K562 (cell line): ENCODE results near the gene MID1IP1. TPM values are rescaled to one million over a fixed set of nuclear protein-coding genes. Genes with fewer than 3 reads are reported as not detected.

ENCODE experiments used
- ATF4 ChIP-seq: fragments of 450-650 bp; formaldehyde crosslinking; IDR thresholded peaks from 2 replicates; pipeline ENCODE4 v1.4.0; 2022; ENCODE audit warnings: mild to moderate bottlenecking, moderate library complexity
- FOSL1 ChIP-seq: fragments of 200-800 bp; sonication (Bioruptor generic); conservative IDR thresholded peaks from 2 replicates; pipeline ENCODE4 v1.6.1; 2016; ENCODE audit warnings: missing genetic modification characterization, missing compliant biosample characterization
- HEY1 ChIP-seq: fragments of 250-450 bp; sonication (Bioruptor Pico); IDR thresholded peaks from 2 replicates; pipeline ENCODE4 v1.5.0; 2020; ENCODE audit warnings: mild to moderate bottlenecking, moderate library complexity, borderline replicate concordance
- HNRNPL ChIP-seq: fragments of 200-400 bp; formaldehyde crosslinking; IDR thresholded peaks from 2 replicates; pipeline ENCODE4 v1.6.1; 2017; ENCODE audit warnings: low read depth, mild to moderate bottlenecking, low read length
- HNRNPUL1 ChIP-seq: fragments of 200-400 bp; formaldehyde crosslinking; IDR thresholded peaks from 2 replicates; pipeline ENCODE4 v1.6.1; 2017; ENCODE audit warnings: low read length
- MTA2 ChIP-seq: fragments of 450-650 bp; IDR thresholded peaks from 2 replicates; pipeline ENCODE4 v1.6.1; 2016; ENCODE audit warnings: low read depth
- NCOA2 ChIP-seq, 2 experiments: fragments of 450-650 bp; IDR thresholded peaks; 2 replicates each; pipeline ENCODE4 v1.6.1; 2018; ENCODE audit warnings: mild to moderate bottlenecking in 2 of 2, moderate library complexity in 1 of 2; ENCODE audit not compliant: partially characterized antibody in 2 of 2
- POLR2AphosphoS2 ChIP-seq: IDR thresholded peaks from 2 replicates; pipeline ENCODE4 v1.6.1; 2012; ENCODE audit warnings: low read length, improper control_type of control experiment
- PRMT5 ChIP-seq: sonication (generic); formaldehyde crosslinking; IDR thresholded peaks from 2 replicates; pipeline ENCODE4 v1.5.0; 2020; ENCODE audit warnings: missing genetic modification reagents
- PYGO2 ChIP-seq: fragments of 450-650 bp; IDR thresholded peaks from 2 replicates; pipeline ENCODE4 v1.6.1; 2016; ENCODE audit warnings: mild to moderate bottlenecking, missing genetic modification characterization, moderate library complexity, missing compliant biosample characterization
- RBM17 ChIP-seq: fragments of 200-400 bp; formaldehyde crosslinking; IDR thresholded peaks from 2 replicates; pipeline ENCODE4 v1.6.1; 2017; ENCODE audit warnings: low read depth, mild to moderate bottlenecking, low read length, borderline replicate concordance
- SAFB2 ChIP-seq: fragments of 200-400 bp; formaldehyde crosslinking; IDR thresholded peaks from 2 replicates; pipeline ENCODE4 v1.6.1; 2018; ENCODE audit warnings: borderline replicate concordance, low read length, low read depth, moderate library complexity; ENCODE audit not compliant: severe bottlenecking
- TEAD4 ChIP-seq, 2 experiments: sonication (generic) in 1 of 2; formaldehyde crosslinking in 1 of 2; IDR thresholded peaks; 2 replicates each; pipeline versions ENCODE4 v1.6.1 to v1.8.0; 2012 to 2022; ENCODE audit warnings: borderline replicate concordance in 1 of 2, inconsistent platforms in 1 of 2, low read length in 1 of 2, mild to moderate bottlenecking in 1 of 2, missing genetic modification reagents in 1 of 2
- ZBED1 ChIP-seq: IDR thresholded peaks from 2 replicates; pipeline ENCODE4 v1.6.1; 2014
- ZNF263 ChIP-seq: sonication (generic); formaldehyde crosslinking; IDR thresholded peaks from 2 replicates; pipeline ENCODE4 v1.8.0; 2022; ENCODE audit warnings: mild to moderate bottlenecking, missing genetic modification reagents, borderline replicate concordance
- ZNF431 ChIP-seq: sonication (generic); formaldehyde crosslinking; IDR thresholded peaks from 2 replicates; pipeline ENCODE4 v1.8.0; 2022; ENCODE audit warnings: mild to moderate bottlenecking, missing genetic modification reagents
- ZNF76 ChIP-seq: fragments of 250-450 bp; sonication (Bioruptor Pico); IDR thresholded peaks from 2 replicates; pipeline ENCODE4 v1.4.0; 2020; ENCODE audit warnings: mild to moderate bottlenecking, moderate library complexity, borderline replicate concordance
- polyA plus RNA-seq, 8 experiments: library from polyadenylated mRNA; depleted of rRNA in 4 of 8; stranded (reverse) in 5 of 8; unstranded in 3 of 8; fragments of >200 nt; fragmentation: Nextera tagmentation in 2 of 8; fragmentation: Illumina TruSeq in 1 of 8; extraction: Ambion mirVana in 2 of 8; extraction: Trizol in 1 of 8; gene quantifications; 2 replicates each; pipeline versions ENCODE4 v1.2.1 to v1.2.3, GENCODE V29; 2011 to 2014; ENCODE audit warnings: inconsistent platforms in 1 of 8, missing spikeins in 1 of 8
- total RNA-seq, 7 experiments: library from RNA; depleted of rRNA in 6 of 7; stranded (reverse); fragments of >200 nt in 6 of 7; fragmentation: Illumina TruSeq in 2 of 7; extraction: Trizol in 2 of 7; gene quantifications; 2 replicates each; pipeline versions ENCODE4 v1.2.1 to v1.2.3, GENCODE V29; 2011 to 2021; ENCODE audit warnings: low replicate concordance in 1 of 7
- TF ChIP-seq, protein P1 (sequence below): fragments of 450-650 bp; IDR thresholded peaks from 2 replicates; pipeline ENCODE4 v1.7.1; 2018; ENCODE audit warnings: mild to moderate bottlenecking, low read depth; ENCODE audit not compliant: partially characterized antibody
- TF ChIP-seq, protein P2 (sequence below), 3 experiments: fragments of 200-800 bp in 1 of 3; sonication (Bioruptor generic) in 1 of 3; sonication (generic) in 1 of 3; formaldehyde crosslinking in 1 of 3; IDR thresholded peaks; 2 replicates each; pipeline versions ENCODE4 v1.6.1 to v1.8.0; 2016 to 2022; ENCODE audit warnings: mild to moderate bottlenecking in 2 of 3, missing compliant biosample characterization in 2 of 3, missing genetic modification characterization in 2 of 3, missing genetic modification reagents in 1 of 3
- TF ChIP-seq, protein P3 (sequence below): fragments of 250-450 bp; sonication (Bioruptor Pico); IDR thresholded peaks from 2 replicates; pipeline ENCODE4 v1.5.1; 2021; ENCODE audit warnings: mild to moderate bottlenecking

MID1IP1 gene
- total and polyA plus RNA-seq, 9 of the 15 experiments (the other 6 are each of a cell fraction or from before 2014, with no cell fraction given) = 0.51 to 102 (median 27.5) TPM

DNA sequence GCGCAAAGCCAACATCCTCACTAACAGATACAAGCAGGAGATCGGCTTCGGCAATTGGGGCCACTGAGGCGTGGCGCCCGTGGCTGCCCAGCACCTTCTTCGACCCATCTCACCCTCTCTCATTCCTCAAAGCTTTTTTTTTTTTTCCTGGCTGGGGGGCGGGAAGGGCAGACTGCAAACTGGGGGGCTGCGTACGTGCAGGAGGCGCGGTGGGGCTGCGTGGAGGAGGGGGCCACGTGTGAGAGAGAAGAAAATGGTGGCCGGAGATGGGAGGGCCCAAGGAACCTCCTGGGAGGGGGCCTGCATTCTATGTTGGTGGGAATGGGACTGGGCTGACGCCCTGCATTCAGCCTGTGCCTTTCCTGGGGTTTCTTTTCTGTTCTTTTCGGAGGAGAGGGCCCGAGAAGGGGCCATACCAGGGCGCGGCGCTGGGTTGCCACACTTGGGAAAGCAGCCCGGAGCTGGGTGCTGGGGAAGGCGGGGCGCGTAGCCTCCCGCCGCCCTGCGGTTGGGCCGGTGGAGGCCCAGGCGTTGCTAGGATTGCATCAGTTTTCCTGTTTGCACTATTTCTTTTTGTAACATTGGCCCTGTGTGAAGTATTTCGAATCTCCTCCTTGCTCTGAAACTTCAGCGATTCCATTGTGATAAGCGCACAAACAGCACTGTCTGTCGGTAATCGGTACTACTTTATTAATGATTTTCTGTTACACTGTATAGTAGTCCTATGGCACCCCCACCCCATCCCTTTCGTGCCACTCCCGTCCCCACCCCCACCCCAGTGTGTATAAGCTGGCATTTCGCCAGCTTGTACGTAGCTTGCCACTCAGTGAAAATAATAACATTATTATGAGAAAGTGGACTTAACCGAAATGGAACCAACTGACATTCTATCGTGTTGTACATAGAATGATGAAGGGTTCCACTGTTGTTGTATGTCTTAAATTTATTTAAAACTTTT is 4.5 kb downstream of the MID1IP1 start (continued):
- TF ChIP-seq ATF4 (CRISPR knock-in tag) (peak; percentile 96), PYGO2 (no peak), ZBED1 (no peak), ZNF263 (no peak), POLR2AphosphoS2 (0 out of 2 replicates have a peak, but pooled peaks have one; percentile 76), RBM17 (no peak), ZNF431 (no peak), HNRNPL (no peak), PRMT5 (no peak), HNRNPUL1 (no peak), NCOA2 (IDR thresholded peaks at IDR 0.05; ENCODE audit: partially characterized antibody in 2 of 2) (no peak), TEAD4 (IDR thresholded peaks at IDR 0.05; ENCODE audit: low read length) (peak; percentile 8; the same call in 1 of the 2 replicates), TEAD4 (CRISPR knock-in tag; IDR thresholded peaks at IDR 0.05; ENCODE audit: borderline replicate concordance) (no peak), HEY1 (CRISPR knock-in tag) (no peak), ZNF76 (CRISPR knock-in tag) (no peak), SAFB2 (no peak), FOSL1 (tag) (no peak; the same call in 1 of the 2 replicates), MTA2 (no peak)
- TF ChIP-seq, protein P1, sequence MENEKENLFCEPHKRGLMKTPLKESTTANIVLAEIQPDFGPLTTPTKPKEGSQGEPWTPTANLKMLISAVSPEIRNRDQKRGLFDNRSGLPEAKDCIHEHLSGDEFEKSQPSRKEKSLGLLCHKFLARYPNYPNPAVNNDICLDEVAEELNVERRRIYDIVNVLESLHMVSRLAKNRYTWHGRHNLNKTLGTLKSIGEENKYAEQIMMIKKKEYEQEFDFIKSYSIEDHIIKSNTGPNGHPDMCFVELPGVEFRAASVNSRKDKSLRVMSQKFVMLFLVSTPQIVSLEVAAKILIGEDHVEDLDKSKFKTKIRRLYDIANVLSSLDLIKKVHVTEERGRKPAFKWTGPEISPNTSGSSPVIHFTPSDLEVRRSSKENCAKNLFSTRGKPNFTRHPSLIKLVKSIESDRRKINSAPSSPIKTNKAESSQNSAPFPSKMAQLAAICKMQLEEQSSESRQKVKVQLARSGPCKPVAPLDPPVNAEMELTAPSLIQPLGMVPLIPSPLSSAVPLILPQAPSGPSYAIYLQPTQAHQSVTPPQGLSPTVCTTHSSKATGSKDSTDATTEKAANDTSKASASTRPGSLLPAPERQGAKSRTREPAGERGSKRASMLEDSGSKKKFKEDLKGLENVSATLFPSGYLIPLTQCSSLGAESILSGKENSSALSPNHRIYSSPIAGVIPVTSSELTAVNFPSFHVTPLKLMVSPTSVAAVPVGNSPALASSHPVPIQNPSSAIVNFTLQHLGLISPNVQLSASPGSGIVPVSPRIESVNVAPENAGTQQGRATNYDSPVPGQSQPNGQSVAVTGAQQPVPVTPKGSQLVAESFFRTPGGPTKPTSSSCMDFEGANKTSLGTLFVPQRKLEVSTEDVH = no peak
- TF ChIP-seq, protein P2, sequence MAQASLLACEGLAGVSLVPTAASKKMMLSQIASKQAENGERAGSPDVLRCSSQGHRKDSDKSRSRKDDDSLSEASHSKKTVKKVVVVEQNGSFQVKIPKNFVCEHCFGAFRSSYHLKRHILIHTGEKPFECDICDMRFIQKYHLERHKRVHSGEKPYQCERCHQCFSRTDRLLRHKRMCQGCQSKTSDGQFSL (CRISPR knock-in tag; IDR thresholded peaks at IDR 0.05) = peak; percentile 71; the same call in 1 of the 2 replicates
- TF ChIP-seq, protein P2 (tag; IDR thresholded peaks at IDR 0.05) = 0 out of 4 replicates have a peak, but pooled peaks of 1 of the 2 experiments have one; percentile 33
- TF ChIP-seq, protein P3, sequence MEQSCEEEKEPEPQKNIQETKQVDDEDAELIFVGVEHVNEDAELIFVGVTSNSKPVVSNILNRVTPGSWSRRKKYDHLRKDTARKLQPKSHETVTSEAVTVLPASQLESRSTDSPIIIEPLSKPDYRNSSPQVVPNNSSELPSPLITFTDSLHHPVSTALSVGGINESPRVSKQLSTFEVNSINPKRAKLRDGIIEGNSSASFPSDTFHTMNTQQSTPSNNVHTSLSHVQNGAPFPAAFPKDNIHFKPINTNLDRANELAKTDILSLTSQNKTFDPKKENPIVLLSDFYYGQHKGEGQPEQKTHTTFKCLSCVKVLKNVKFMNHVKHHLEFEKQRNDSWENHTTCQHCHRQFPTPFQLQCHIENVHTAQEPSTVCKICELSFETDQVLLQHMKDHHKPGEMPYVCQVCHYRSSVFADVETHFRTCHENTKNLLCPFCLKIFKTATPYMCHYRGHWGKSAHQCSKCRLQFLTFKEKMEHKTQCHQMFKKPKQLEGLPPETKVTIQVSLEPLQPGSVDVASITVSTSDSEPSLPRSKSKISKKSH (CRISPR knock-in tag) = no peak
